Activated CD4-positive, alpha-beta T cell treated with anti-CD3 and anti-CD28 coated beads, Interleukin-2, Interleukin-4, amounts not matched to agents 100 ng/mL and 50 ng/mL, durations not matched to agents 16 hours and 8 hours (primary cell): ENCODE results near the gene CEMIP.

ENCODE experiments used
- DNase-seq: peaks from one replicate; pipeline ENCODE4 v3.0.0-alpha.2; 2020; ENCODE audit warnings: low spot score

CEMIP gene

DNA sequence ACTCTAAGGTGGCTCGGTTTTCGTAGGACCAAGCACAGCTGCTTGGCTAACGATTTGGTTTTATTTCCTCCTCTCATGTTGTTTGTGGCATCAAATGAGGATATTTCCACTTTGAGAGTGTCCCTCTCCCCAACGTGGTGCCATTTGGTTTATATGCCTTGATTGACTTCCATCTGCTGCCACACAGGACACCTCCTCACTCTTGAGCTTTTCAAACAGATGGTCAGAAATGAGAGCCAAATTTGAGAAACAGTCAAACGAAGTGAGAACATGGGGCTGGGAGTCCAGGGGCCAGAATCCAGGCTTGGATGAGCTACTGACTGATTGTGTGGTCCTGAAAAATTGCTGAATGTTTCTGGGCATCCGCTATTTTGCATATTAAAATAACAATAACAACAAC lies 43.5 kb downstream of the CEMIP start:
- no peak for DNase-seq

DNA sequence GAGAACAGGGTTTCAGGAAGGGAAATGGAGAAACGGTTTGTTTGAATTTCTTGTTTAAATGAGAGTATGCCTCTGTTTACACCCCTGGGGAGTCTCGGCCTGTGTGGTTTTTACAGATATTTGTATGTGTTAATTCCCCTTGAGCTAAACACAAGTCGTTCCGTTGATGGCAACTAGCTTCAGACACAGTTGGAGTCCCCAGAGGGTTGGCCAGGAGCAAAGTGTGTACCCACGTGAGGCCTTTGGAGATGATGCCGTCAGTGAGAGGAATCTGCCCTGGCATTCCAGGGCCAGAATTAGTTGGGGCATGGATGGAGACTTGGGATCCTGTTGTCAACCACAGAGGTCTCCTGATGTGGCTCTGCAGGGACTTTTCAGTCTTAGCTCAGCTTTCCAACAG lies 44.0 kb downstream of the CEMIP start:
- DNase-seq: no peak

DNA sequence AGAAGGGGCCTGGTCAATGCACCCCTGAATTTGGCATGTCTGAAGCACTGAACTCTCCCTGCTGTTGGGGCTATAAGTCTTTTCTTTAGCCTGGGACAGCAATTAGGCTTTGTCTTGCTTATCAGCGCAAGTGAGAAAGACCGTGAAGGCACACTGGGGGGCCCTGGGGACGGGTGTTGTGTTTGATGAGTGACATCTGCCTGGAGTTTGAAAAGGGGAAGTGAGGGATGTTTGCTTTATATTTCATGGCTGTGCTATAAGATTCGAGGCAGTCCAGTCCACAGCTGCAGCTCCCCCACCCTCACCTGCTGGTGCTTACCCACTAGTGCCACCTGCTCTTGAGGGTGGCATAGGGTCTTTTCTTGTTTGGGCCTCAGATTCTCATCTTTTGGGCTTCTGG lies 44.8 kb downstream of the CEMIP start:
- DNase-seq: no peak

DNA sequence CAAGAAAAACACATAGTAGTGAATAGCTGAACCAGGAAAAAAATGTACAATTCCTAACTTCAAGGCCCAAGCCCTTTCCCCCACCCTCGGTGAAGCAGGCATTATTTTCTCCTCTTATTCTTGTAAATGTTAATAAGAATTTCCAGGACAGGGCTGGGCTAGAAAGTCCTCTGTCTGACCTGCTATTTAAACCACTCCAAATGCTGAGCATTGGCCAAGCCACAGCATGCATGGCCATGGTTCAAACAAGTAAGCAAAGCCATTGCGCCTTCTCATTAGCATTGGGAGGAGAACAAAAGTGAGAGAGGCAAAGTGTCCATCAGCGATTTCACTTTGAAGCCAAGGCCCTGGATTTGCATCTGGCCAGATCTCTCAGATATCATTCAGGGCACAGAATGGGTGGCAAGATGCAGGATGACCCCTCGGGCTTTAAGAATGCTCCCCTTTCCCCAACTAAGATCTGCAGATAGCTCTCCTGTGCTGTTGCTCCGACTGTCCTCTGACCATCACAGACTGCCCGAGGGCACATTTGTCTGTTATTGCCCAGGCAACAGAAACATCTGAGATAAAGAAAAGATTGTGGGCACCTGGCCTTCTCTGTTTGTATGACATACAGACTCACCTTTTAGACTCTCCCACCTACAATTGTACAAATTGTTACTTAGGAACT lies 46.3 kb downstream of the CEMIP start:
- no peak for DNase-seq

DNA sequence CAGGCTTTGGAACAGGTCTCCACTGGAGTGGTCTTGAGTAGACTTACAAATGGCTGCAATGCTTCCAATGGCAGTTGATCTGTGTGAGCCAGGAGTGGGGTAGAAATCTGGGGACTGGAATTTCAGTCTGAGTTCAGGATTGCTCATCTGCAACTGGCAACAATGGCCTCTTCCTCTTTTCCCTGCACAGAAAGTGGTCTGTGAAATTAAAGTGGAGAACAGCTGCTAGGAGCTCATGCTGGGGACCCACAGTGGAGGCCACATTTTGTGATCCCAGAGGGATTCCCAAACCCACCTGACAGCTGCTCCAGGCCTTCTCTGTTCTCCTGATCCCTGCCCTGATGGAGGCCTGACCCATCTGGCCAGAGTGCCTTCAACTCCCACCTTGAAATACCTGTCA lies 49.6 kb downstream of the CEMIP start:
- no peak for DNase-seq

DNA sequence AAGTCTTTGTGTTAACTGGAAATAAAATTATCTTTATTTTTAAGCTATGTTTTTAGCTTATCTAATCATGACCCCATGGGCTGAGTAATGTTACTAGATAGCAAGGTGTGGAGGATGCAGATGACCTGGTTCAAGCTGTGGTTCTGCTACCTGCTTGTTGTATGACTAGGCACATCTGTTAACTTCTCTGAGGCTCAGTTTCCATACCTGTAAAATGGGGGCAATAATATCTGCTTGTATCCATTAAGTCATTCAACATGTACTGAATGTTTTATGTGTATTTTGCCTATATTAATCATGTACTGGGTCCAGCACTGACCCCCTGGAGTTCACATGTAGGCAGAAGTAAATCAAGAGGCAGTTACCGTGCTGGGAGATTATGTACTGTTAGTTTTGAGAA lies 51.5 kb downstream of the CEMIP start:
- no peak for DNase-seq

DNA sequence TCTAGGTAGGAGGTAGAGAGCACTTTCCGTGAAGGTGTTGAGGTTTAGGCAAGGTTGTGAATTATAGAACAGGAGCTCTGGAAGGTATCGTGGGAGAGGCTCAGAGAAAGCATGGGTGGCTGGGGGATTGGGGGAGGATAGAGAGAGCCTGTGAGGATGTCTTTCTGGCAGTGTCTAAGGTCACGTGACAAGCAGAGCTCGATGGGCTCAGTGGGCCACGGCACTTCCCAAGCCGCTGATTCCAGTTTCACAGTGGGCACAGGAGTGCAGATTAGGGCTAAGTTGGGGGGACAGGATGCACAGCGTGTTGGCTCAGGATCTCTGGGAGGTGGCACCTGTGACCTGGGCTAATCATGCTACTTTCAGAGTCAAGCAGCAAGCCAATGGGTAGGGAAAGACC lies 52.0 kb downstream of the CEMIP start:
- DNase-seq: no peak

DNA sequence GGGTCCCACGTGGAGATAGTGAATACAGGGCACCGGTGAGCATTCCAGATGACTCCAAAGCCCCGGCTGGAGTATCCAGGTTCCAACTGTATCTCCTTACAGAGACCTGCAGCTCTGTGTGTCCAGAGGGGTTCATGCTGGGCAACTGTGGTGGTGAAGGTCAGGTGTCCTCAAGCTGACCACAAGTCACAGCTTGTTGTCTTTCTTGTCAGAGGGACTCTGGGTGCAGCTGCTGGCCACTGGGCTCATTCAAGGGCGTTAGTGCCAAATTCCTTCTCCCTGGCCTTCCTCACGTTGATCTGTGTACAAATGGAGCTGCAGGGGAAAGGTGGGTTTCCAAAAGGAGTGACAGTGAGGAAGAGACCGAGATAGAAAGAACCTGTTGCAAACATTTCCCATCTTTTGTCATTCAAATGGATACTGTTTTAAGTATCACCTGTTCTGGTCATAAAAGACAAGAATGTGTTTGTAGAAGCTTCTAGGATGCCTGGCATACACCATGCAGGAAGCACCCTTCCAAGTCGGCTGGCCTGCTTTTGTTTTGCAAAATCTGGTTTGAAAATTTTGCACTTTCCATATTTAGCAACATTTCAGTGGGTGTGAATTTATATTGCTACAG lies 52.5 kb downstream of the CEMIP start:
- DNase-seq: no peak

DNA sequence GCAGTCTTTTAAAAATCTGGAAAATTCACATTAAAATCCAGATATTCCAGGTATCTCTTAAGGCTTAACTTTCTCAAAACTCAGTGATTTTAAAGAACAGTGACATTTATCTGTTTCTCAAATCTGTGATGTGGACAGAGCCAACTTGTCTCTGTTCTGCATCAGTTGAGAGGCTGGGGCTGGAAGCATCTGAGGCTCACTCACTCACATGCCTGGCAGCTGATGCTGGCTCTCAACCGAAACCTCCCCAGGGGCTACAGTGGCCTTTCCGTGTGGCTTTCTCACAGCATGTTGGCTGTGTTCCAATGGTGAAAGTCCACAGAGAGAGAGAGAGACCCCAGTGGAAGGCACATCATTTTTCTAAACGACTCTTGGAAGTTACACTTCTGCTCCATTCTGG lies 53.5 kb downstream of the CEMIP start:
- no peak for DNase-seq

DNA sequence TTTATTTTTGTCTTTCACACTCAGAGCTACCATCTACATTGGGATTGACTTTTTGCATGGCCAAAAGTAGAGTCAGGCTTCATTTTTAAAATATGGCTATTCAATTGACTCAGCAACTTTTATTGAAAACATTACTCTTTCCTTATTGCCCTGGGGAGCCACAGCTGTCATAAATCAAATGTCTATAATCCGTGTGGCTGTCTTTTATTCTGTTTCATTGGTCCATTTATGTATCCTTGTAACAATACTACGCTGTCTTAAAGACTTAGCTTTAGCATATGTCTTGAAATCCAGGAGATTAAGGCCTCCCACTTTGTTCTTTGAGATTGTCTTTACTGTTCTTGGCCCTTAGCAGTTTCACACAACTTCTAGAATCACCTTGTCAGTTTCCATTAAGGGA lies 55.2 kb downstream of the CEMIP start:
- DNase-seq: no peak

DNA sequence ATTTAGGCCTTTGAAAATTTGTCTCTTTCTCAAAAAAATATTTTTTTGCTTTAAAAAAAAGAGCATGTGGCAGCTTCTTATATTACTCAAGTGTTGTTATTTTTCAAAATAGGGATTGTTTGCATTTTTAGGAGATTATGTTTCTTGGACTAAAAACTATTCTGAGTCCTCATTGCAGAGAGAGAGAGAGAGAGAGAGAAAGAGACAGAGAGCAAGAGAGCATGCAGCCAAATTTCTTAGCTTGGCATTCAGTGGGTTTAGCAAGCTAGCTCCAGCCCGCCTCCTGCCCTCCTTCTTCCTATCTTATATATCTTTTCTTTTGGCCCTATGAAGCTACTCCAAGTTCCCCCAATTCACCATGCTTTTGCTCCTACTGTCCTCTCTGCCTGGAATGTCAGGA lies 55.7 kb downstream of the CEMIP start:
- DNase-seq: no peak

DNA sequence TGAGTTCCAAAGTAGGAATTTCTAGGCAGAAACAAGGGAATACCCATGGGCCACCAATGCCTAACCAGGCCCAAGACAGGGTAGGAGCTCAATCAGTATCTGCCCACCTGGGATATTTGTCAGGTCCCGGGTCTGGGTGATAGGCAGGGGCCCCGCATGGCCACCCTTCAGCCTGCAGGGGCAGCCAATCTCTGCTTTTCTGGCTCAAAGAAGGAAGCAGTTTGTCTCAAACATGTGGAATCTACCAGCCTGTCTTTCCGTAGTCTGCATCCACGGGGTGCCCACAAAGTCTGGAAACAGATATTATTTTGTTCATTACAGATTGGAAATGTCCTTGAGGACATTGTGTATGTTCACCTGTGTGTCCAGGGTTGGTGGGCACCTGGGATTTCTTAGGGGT lies 56.2 kb downstream of the CEMIP start:
- no peak for DNase-seq

DNA sequence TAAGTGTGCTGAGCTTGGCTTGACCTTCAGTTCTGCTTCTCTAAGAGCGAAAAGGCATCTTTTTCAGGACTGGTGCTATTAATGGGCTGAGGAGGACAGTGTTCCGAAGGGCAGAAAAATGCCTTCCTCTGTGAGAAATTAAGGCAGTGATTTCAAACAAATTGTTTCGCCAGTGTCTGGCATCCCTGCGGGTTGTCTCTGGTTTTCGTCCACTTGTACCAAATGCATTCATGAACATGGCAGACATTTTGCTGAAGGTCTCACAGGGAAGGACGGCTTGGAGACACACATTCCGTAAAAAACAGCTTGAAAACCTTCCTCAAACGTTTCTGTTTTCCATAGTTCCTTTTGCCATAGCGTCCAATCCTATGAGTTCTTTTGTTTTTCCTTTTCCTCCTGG lies 57.1 kb downstream of the CEMIP start:
- DNase-seq: no peak

DNA sequence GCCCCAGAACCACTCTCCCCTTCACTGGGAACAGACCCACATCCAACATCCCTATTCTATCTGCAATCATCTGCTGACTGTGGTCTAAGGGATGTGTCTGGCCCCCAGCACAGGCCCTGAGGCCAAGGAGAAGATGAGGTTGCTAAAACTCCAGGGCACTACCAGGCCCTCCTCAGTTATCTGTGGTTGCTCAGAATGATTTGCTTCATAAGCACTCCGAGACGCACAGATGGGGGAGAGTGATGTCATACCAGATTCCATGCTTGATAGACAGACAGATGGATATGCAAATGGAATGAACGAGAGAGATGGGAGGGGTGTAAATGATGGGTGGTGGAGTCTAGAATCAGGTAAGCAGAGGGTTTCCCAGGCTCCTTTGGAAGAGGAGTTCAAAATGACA lies 57.8 kb downstream of the CEMIP start:
- no peak for DNase-seq

DNA sequence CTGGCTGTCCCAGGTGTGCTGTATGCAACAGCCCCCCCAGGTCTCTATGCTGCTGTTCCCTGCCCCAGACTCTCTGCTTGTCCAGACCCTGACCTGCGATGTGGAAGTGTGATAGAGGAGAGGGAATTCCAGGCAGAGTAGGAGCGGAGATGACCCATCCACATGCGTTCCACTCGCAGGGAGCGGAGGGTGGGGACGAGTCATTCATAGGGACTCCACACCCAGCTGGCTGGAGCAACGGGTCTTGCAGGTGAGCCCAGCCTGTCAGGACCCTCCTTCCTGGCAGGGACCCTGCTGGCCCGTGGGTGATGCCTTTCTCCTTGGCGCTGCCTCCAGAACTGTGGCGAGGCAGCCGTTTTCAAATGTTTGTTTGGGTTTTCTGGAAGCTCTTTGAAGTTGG lies 58.8 kb downstream of the CEMIP start:
- DNase-seq: no peak

DNA sequence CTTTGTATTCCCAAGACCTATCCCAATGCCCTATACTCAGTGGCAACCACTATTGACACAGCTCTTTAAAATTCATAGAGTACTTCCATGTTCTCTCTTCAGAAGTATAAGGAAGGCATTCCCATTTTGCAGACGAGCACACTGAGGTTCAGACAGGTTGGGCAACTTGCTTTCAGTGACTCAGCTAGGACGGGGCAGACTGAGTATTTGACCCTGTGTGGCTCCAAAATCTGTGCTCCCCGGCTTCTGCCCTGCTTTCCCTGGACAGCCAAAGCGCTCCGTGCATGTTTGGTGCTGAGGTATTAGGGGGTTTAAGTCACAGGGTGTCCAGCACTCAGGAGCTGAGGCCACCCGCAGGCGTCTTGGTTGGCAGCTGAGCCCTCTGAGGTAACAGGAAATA lies 59.5 kb downstream of the CEMIP start:
- no peak for DNase-seq

DNA sequence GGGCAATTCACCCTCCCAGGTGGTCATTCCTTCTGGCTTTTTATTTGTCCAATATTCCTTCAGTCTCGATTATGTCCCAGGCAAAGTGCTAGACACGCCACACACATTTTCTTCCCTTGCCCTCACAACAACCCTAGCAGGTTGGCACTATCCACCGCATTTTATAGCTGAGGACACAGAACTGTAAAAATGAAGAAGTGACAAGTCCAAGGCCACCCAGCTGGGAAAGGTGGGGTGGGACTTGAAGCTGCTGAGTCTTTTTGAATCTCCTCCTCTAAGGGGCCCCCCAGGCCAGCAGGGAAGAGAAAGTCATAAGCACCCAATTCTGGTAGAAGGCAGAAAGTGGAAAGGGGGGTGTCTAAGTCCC lies 60.6 kb downstream of the CEMIP start:
- no peak for DNase-seq

DNA sequence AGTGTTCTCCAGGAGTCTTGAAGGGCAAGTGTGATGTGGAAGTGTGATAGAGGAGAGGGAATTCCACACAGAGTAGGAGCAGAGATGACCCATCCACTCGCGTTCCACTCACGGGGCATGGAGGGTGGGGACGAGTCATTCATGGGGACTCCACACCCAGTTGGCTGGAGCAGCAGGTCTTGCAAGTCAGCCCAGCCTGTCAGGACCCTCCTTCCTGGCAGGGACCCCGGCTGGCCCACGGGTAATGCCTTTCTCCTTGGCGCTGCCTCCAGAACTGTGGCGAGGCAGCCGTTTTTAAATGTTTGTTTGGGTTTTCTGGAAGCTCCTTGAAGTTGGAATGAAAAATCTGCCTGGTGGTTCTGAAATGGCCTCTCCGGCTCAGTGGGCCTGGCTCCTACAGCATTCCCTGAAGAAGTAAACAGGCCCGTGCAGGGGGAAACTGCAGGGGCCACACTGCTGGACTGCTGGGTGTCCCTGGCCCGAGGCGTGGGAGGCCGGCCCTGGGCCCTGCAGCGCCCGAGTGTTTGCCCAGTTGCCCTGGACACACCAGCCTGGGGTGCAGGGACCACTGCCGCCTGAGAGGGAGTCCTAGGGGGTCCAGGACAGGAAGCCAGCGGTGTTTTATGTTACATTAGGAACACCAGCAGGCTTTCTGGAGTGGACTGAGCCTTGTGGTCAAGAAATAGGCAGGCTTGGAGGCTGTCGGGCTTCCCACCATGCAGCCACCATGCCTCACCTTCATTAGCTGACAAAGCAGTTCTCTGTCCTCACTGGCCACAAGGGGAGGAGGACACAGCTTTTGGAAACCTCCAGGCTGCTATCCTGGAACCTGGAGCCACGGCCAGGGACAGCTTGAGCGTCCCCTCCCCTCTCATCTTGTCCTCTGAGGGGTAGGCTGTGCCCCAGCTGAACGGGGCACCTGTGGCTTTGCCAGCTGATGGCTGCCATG lies 61.3 kb downstream of the CEMIP start:
- DNase-seq: no peak

DNA sequence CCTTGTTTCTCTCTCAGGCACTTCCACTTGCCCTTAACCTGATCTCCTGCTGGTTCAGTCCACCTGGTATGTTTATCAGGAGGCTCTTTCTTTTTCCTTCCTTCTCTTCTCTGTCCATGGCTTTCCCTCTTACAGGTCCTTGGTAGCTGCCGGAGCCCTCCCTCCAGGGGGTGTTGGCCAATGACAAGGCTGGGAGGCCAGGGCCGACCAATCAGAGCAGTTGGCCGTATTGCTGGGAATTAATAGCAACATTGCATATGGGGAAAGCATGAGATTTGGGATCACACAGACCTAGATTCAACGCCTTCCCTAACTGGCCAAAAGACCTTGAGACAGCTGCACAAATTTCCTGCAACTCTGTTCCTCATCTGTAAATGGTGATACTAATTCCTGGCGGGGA lies 62.4 kb downstream of the CEMIP start:
- no peak for DNase-seq

DNA sequence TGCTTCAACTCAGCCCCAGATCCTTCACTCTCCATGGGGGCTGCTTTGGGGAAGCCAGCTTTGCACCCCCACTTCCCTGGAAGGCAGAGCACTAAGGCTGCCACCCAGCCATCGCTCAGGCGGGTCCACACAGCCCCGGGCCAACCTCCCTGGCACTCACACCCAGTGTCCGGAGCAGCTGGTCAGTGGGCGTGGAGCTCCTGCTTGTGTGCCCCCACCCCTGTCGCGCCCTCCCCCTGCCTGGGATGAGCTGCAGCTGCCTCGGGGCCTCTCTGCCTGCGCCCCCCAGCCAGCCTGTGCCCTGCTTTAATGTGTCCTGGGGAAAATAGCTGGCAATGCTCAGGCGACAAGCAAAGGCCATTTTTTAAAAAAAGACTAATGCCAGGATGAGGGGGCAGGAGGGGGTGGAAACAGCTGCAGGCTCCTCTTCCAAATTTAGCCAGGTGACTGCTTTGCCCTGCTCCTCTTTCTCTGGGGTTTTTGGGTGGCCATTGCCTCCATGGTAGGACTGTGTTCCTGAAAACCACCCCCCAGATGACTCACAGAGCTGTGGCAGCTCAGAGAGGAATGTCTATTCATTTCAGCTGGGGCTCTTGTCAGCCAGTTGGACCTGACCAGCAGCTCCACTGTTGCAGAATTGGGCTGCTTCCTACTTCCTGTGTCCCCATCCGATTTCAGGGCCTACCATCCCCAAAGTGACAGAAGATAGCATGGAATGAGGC lies 65.0 kb downstream of the CEMIP start:
- no peak for DNase-seq

DNA sequence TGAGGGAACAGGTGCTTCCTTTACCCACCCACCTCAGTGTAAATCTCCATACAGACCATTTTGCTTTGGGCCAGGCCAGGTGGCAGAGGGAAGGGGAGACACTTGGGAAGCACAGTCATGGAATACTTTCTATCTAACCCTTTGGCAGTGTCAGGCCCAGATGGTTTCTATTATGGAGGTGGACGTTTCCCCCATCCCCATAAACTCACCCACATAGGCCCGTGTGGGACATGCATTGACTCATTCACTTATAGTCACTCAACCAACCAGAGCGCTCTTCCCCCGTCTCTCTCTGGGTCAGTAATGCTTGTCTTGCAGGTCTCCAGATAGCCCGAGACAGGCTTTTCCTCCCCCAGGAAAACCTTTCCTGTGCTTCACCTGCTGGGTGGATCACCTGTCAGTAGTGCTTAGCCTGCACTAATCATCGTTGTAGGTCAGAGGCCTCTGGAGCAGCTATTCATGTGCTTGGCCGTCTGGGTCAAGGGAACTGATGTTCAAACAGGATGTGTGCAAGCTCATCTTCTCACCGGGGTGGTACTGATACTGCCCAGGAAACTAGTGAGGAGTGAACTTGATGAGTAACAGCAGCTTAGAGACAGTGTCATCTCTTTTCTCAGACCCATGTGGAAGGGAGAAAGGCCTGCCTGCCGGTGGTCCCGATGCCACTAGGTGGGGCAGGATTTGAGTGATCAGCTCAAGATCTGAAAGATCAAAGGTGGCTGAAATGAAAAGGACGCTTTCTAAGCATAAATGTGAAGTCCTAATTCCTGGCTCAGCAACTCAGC lies 67.1 kb downstream of the CEMIP start:
- DNase-seq: no peak

DNA sequence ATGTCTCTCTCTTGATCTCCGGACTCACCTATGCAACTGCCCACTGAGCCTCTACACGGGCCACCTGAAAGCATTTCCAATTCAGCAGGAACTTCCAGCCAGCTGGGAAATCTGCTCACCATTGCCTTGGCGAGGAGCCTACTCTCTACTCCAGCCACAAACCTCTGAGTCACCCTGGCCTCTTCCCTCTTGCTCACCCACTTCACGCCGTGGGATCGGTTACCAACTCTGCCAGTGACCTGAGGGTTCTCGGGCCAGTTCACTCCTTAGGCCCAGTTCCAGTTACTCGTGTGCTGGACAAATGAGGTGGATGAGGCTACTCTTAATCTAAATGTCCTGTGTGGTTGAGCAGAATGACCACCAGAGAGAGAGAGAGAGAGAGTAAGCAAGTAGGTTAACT lies 70.1 kb downstream of the CEMIP start:
- DNase-seq: no peak
